ENCODE data around the gene YWHAG.

The YWHAG gene

GRCh38 chr7:76333511-76334101 lies 25.2 kb downstream of the YWHAG start:
- no peak overlapping the region for H2BK12ac ChIP-seq (ENCODE audit: low read length)
- no peak overlapping the region for H4K8ac ChIP-seq (ENCODE audit: low read depth, low read length)

GRCh38 chr7:76332078-76332477 lies 26.7 kb downstream of the YWHAG start:
- H3K4me2 ChIP-seq (ENCODE audit: low read length): no peak overlapping the region
- no peak overlapping the region for H4K8ac ChIP-seq (ENCODE audit: low read depth, low read length)
- no peaks in the 10 kb centered on the region for H3K9me3 ChIP-seq (ENCODE audit: insufficient read depth, low read depth, low read length)
- no peaks in the 10 kb centered on the region for H3K27me3 ChIP-seq (ENCODE audit: insufficient read depth, low read length)
- H2BK120ac ChIP-seq (ENCODE audit: insufficient read depth, low read length, poor library complexity): no peak overlapping the region
- H3K4me3 ChIP-seq (ENCODE audit: low read depth, low read length): no peak overlapping the region
- peaks cover 3% of the 10 kb centered on the region in 2 experiments for H3K4me1 ChIP-seq (ENCODE audit: control insufficient read depth in 1 of 2, insufficient read depth in 2 of 2, low read length in 2 of 2)
- no peak overlapping the region for H2BK5ac ChIP-seq (ENCODE audit: low read depth, low read length, poor library complexity)
- peaks cover 15% of the 10 kb centered on the region for H3K79me2 ChIP-seq (ENCODE audit: control insufficient read depth, insufficient read depth, low read length, poor library complexity)
- no peak overlapping the region for H3K9ac ChIP-seq (ENCODE audit: low read length)
- no peak overlapping the region for H2AFZ ChIP-seq (ENCODE audit: insufficient read depth, low read length, poor library complexity)
- no peak overlapping the region for H3K23ac ChIP-seq (ENCODE audit: low read length)
- H3K36me3 ChIP-seq (ENCODE audit: control insufficient read depth in 1 of 2, insufficient read depth in 2 of 2, low read length in 2 of 2): peaks cover 23 to 44% of the 10 kb centered on the region in 2 experiments
- no peak overlapping the region for H3K14ac ChIP-seq (ENCODE audit: low read length)
- H3K79me1 ChIP-seq (ENCODE audit: low read length): no peaks in the 10 kb centered on the region
- H2AK5ac ChIP-seq (ENCODE audit: low read length): no peak overlapping the region
- no peak overlapping the region for H3K27ac ChIP-seq (ENCODE audit: low read depth, low read length)
- no CpG with 5 or more reads among the region's 9 CpGs for WGBS (ENCODE audit: extremely low coverage, insufficient coverage, insufficient read length)
- no peak overlapping the region for H3K18ac ChIP-seq (ENCODE audit: low read length)
- H3K4ac ChIP-seq (ENCODE audit: low read depth, low read length): no peak overlapping the region
- no peak overlapping the region for H4K12ac ChIP-seq (ENCODE audit: low read depth, low read length)
- no peak for DNase-seq
- H4K91ac ChIP-seq (ENCODE audit: low read depth, low read length): no peak overlapping the region
- no peak overlapping the region for H2BK12ac ChIP-seq (ENCODE audit: low read length)

More at GRCh38 chr7:76333511-76334101, 25.2 kb downstream of the YWHAG start:
- Histone ChIP-seq H2BK5ac (ENCODE audit: low read depth, low read length, poor library complexity) (no peak overlapping the region), H3K23ac (ENCODE audit: low read length) (no peak overlapping the region), H2AK5ac (ENCODE audit: low read length) (no peak overlapping the region), H3K9ac (ENCODE audit: low read length) (no peak overlapping the region), H3K79me2 (ENCODE audit: control insufficient read depth, insufficient read depth, low read length, poor library complexity) (peaks cover 17% of the 10 kb centered on the region), H4K91ac (ENCODE audit: low read depth, low read length) (no peak overlapping the region), H3K4ac (ENCODE audit: low read depth, low read length) (peak overlapping the region; percentile 93), H3K4me1 (ENCODE audit: control insufficient read depth in 1 of 2, insufficient read depth in 2 of 2, low read length in 2 of 2) (peaks cover 4 to 7% of the 10 kb centered on the region in 2 experiments), H2BK120ac (ENCODE audit: insufficient read depth, low read length, poor library complexity) (no peak overlapping the region), H3K4me3 (ENCODE audit: low read depth, low read length) (no peak overlapping the region), H3K4me2 (ENCODE audit: low read length) (no peak overlapping the region), H3K79me1 (ENCODE audit: low read length) (no peaks in the 10 kb centered on the region), H3K27ac (ENCODE audit: low read depth, low read length) (peak overlapping the region; percentile 14), H3K9me3 (ENCODE audit: insufficient read depth, low read depth, low read length) (no peaks in the 10 kb centered on the region), H3K36me3 (ENCODE audit: control insufficient read depth in 1 of 2, insufficient read depth in 2 of 2, low read length in 2 of 2) (peaks cover 20 to 36% of the 10 kb centered on the region in 2 experiments), H4K12ac (ENCODE audit: low read depth, low read length) (no peak overlapping the region), H3K18ac (ENCODE audit: low read length) (no peak overlapping the region), H3K14ac (ENCODE audit: low read length) (no peak overlapping the region), H2AFZ (ENCODE audit: insufficient read depth, low read length, poor library complexity) (no peak overlapping the region), H3K27me3 (ENCODE audit: insufficient read depth, low read length) (no peaks in the 10 kb centered on the region)
- no CpG with 5 or more reads among the region's 14 CpGs for WGBS (ENCODE audit: extremely low coverage, insufficient coverage, insufficient read length)
- peak; percentile 94 to 95 for DNase-seq

DNA sequence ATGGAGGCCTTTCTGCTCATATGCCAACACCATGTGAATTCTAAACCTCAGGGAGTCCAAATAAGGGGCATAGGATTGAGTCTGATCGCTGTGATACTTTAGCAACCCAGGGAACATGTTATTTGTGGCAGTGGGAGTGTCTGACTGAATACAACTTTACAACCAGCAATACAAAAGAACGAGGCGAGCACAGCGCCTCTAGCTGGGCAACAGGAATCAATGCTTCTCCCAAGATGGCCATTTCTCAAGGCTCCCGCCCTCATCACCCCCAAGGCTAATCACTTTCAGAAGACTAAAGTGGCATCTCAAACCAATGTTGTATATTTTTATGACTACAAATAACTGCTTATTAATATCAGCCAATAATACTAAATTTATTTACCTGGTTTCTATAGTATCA lies 28.1 kb downstream of the YWHAG start:
- Histone ChIP-seq H2BK12ac (ENCODE audit: low read length) (no peak overlapping the region), H3K14ac (ENCODE audit: low read length) (no peak overlapping the region), H3K27me3 (ENCODE audit: insufficient read depth, low read length) (no peaks in the 10 kb centered on the region), H2AFZ (ENCODE audit: insufficient read depth, low read length, poor library complexity) (no peak overlapping the region), H3K4ac (ENCODE audit: low read depth, low read length) (no peak overlapping the region), H2BK5ac (ENCODE audit: low read depth, low read length, poor library complexity) (no peak overlapping the region), H3K9me3 (ENCODE audit: insufficient read depth, low read depth, low read length) (no peaks in the 10 kb centered on the region), H3K9ac (ENCODE audit: low read length) (no peak overlapping the region), H3K4me1 (ENCODE audit: control insufficient read depth in 1 of 2, insufficient read depth in 2 of 2, low read length in 2 of 2) (peaks cover 3% of the 10 kb centered on the region in 2 experiments), H3K79me2 (ENCODE audit: control insufficient read depth, insufficient read depth, low read length, poor library complexity) (peaks cover 15% of the 10 kb centered on the region), H3K4me2 (ENCODE audit: low read length) (no peak overlapping the region), H2BK120ac (ENCODE audit: insufficient read depth, low read length, poor library complexity) (no peak overlapping the region), H3K23ac (ENCODE audit: low read length) (no peak overlapping the region), H3K27ac (ENCODE audit: low read depth, low read length) (no peak overlapping the region), H4K8ac (ENCODE audit: low read depth, low read length) (no peak overlapping the region), H3K4me3 (ENCODE audit: low read depth, low read length) (no peak overlapping the region), H3K36me3 (ENCODE audit: control insufficient read depth in 1 of 2, insufficient read depth in 2 of 2, low read length in 2 of 2) (peaks cover 32 to 49% of the 10 kb centered on the region in 2 experiments), H3K79me1 (ENCODE audit: low read length) (no peaks in the 10 kb centered on the region), H2AK5ac (ENCODE audit: low read length) (no peak overlapping the region), H4K12ac (ENCODE audit: low read depth, low read length) (no peak overlapping the region), H3K18ac (ENCODE audit: low read length) (no peak overlapping the region), H4K91ac (ENCODE audit: low read depth, low read length) (no peak overlapping the region)
- no peak for DNase-seq
- no CpG with 5 or more reads among the region's 5 CpGs for WGBS (ENCODE audit: extremely low coverage, insufficient coverage, insufficient read length)

GRCh38 chr7:76330261-76330660 lies 28.5 kb downstream of the YWHAG start:
- Histone ChIP-seq H3K9me3 (ENCODE audit: insufficient read depth, low read depth, low read length) (no peaks in the 10 kb centered on the region), H4K12ac (ENCODE audit: low read depth, low read length) (no peak overlapping the region), H2BK5ac (ENCODE audit: low read depth, low read length, poor library complexity) (no peak overlapping the region), H3K79me2 (ENCODE audit: control insufficient read depth, insufficient read depth, low read length, poor library complexity) (peaks cover 15% of the 10 kb centered on the region), H4K8ac (ENCODE audit: low read depth, low read length) (no peak overlapping the region), H2BK120ac (ENCODE audit: insufficient read depth, low read length, poor library complexity) (no peak overlapping the region), H3K4me1 (ENCODE audit: control insufficient read depth in 1 of 2, insufficient read depth in 2 of 2, low read length in 2 of 2) (peaks cover 3% of the 10 kb centered on the region in 2 experiments), H3K4me3 (ENCODE audit: low read depth, low read length) (no peak overlapping the region), H3K23ac (ENCODE audit: low read length) (no peak overlapping the region), H2AFZ (ENCODE audit: insufficient read depth, low read length, poor library complexity) (no peak overlapping the region), H3K18ac (ENCODE audit: low read length) (no peak overlapping the region), H3K27me3 (ENCODE audit: insufficient read depth, low read length) (no peaks in the 10 kb centered on the region), H2AK5ac (ENCODE audit: low read length) (no peak overlapping the region), H3K14ac (ENCODE audit: low read length) (no peak overlapping the region), H4K91ac (ENCODE audit: low read depth, low read length) (no peak overlapping the region), H3K4ac (ENCODE audit: low read depth, low read length) (no peak overlapping the region), H2BK12ac (ENCODE audit: low read length) (no peak overlapping the region), H3K79me1 (ENCODE audit: low read length) (no peaks in the 10 kb centered on the region), H3K27ac (ENCODE audit: low read depth, low read length) (no peak overlapping the region), H3K4me2 (ENCODE audit: low read length) (no peak overlapping the region), H3K36me3 (ENCODE audit: control insufficient read depth in 1 of 2, insufficient read depth in 2 of 2, low read length in 2 of 2) (peaks cover 35 to 52% of the 10 kb centered on the region in 2 experiments), H3K9ac (ENCODE audit: low read length) (no peak overlapping the region)
- no peak for DNase-seq
- WGBS (ENCODE audit: extremely low coverage, insufficient coverage, insufficient read length): no CpG with 5 or more reads among the region's 4 CpGs

All from trophoblast cell (in vitro differentiated cells and primary cell).